Effector memory CD4-positive, alpha-beta T cell (primary cell): ENCODE results near the gene HCRTR1.

Experiments
- DNase-seq, 3 donors: peaks; one replicate each; pipeline ENCODE4 v3.0.0-alpha.2; 2020
- H3K27ac ChIP-seq: 2 replicates; pipeline ENCODE4 v1.7.0; 2013; ENCODE audit warnings: mild to moderate bottlenecking, low read length, moderate library complexity; ENCODE audit not compliant: insufficient read depth, poor library complexity, severe bottlenecking
- H3K27me3 ChIP-seq: replicated peaks from 2 replicates; pipeline ENCODE4 v1.7.0; 2013; ENCODE audit warnings: mild to moderate bottlenecking, low read length; ENCODE audit not compliant: insufficient read depth, control insufficient read depth, poor library complexity, severe bottlenecking
- H3K36me3 ChIP-seq: 2 replicates; pipeline ENCODE4 v1.7.0; 2013; ENCODE audit warnings: mild to moderate bottlenecking, low read length, moderate library complexity; ENCODE audit not compliant: control insufficient read depth, insufficient read depth
- H3K4me1 ChIP-seq: 2 replicates; pipeline ENCODE4 v1.7.0; 2013; ENCODE audit warnings: low read length, mild to moderate bottlenecking; ENCODE audit not compliant: control insufficient read depth, insufficient read depth, poor library complexity, severe bottlenecking
- H3K4me3 ChIP-seq: 2 replicates; pipeline ENCODE4 v1.7.0; 2013; ENCODE audit warnings: low read length, low read depth, mild to moderate bottlenecking; ENCODE audit not compliant: insufficient read depth, poor library complexity, severe bottlenecking
- H3K9me3 ChIP-seq: 2 replicates; pipeline ENCODE4 v1.7.0; 2013; ENCODE audit warnings: mild to moderate bottlenecking, low read length, moderate library complexity; ENCODE audit not compliant: control insufficient read depth

Gene HCRTR1

DNA sequence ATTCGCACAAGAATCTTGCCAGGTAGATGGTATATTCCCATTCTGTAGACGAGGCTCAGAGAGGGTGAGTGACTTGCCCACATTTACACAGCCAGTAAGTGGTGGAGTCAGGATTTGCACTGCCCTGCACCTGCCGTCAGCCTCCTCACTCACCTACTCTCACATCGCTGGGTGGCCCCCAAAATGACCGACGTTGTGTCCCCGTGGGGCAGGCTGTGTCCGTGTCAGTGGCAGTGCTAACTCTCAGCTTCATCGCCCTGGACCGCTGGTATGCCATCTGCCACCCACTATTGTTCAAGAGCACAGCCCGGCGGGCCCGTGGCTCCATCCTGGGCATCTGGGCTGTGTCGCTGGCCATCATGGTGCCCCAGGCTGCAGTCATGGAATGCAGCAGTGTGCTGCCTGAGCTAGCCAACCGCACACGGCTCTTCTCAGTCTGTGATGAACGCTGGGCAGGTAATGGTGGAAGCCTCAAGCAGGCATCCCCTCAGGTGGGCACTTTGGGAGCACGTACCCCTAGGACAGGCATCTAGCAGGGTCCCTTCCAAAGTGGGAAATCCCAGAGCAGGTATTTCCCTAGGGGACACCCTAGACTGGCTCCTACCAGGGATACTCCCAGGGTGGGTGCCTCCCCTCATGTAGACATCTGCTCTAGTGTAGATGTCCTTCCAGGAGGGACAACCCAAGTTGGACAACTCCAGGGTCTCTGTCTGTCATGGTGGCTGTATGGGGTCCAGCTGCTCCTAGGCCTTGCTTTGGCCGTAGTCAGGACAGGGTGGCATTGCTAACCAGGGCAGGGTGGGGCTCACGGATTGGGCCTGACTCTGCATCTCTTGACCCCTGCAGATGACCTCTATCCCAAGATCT is 3.4 kb downstream of the HCRTR1 start:
- H3K4me1 ChIP-seq = peaks cover 10% of the 10 kb centered on the region
- H3K4me3 ChIP-seq = no peak overlapping the region
- peaks cover 6% of the 10 kb centered on the region for H3K27me3 ChIP-seq
- H3K36me3 ChIP-seq = no peaks in the 10 kb centered on the region
- no peak overlapping the region for H3K27ac ChIP-seq
- H3K9me3 ChIP-seq = no peaks in the 10 kb centered on the region
- no peak for DNase-seq

DNA sequence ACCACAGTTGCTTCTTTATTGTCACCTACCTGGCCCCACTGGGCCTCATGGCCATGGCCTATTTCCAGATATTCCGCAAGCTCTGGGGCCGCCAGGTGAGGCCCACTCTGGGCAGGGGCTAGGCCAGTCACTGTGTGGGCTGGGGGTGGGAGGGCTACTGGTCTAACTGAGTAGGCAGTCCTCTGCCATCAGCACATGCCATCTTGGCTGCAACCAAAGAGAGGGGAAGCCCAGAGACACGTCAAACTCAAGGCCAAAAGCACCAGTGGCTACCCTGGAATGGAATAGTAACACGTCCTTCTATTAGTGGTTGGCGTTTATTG is 4.0 kb downstream of the HCRTR1 start:
- H3K4me3 ChIP-seq = no peak overlapping the region
- peaks cover 10% of the 10 kb centered on the region for H3K4me1 ChIP-seq
- peaks cover 6% of the 10 kb centered on the region for H3K27me3 ChIP-seq
- H3K27ac ChIP-seq = no peak overlapping the region
- peaks cover 1% of the 10 kb centered on the region for H3K36me3 ChIP-seq
- DNase-seq = no peak
- H3K9me3 ChIP-seq = no peaks in the 10 kb centered on the region

DNA sequence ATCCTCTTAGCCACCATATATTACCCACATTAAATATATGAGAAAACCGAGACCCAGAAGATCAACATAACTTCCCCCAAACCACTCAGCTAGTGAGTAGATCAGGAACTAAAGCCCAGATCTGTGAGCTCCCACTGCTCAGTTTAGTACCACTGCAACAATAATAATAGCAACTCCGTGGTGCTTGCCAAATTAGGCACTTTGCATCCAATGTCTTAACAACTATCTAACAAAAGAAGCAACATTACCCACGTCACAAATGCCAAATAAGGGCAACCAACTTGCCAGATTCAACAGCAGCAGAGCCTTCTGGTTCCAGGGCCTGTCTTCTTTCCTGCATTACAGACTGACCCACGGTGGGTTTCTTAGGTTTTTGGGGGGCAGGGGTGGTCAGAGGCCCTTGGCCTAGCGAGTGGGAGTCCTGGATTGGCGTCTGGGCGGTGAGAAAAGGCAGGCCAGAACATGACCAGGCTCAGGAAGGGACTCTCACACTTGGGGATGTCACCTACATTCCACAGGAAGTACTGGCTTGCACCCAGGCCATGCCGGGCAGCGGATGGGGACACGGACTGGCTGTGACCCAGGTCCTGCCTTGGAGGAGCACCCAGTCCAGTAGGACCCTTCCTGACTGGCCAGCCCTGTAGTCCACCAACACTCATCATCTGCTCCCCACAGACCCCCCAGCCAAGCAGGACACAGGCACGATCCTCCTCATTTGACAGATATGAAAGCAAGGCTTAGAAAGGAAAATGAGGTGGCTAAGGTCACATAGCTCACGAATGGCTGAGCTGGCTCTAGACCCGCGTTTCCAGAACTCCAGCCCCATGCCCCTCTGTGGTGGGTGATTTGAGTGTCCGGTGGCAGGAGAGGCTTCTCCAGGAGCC is 4.6 kb downstream of the HCRTR1 start:
- DNase-seq = no peak
- Histone ChIP-seq H3K27ac (no peak overlapping the region), H3K27me3 (peaks cover 6% of the 10 kb centered on the region), H3K4me1 (peaks cover 10% of the 10 kb centered on the region), H3K36me3 (peaks cover 7% of the 10 kb centered on the region), H3K4me3 (no peak overlapping the region), H3K9me3 (no peaks in the 10 kb centered on the region)

DNA sequence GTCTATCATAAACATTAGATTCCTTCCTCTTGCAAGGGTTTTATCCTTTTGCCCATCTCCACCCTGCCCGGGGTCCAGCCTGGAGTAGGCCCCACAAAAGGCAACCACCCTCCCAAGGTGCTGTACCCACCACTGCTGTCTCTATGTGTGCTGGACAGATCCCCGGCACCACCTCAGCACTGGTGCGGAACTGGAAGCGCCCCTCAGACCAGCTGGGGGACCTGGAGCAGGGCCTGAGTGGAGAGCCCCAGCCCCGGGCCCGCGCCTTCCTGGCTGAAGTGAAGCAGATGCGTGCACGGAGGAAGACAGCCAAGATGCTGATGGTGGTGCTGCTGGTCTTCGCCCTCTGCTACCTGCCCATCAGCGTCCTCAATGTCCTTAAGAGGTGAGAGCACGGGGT is 5.9 kb downstream of the HCRTR1 start:
- DNase-seq = no peak
- H3K4me1 ChIP-seq = peaks cover 1% of the 10 kb centered on the region
- no peak overlapping the region for H3K4me3 ChIP-seq
- no peaks in the 10 kb centered on the region for H3K9me3 ChIP-seq
- peaks cover 20% of the 10 kb centered on the region for H3K36me3 ChIP-seq
- H3K27ac ChIP-seq = no peak overlapping the region
- H3K27me3 ChIP-seq = no peaks in the 10 kb centered on the region

DNA sequence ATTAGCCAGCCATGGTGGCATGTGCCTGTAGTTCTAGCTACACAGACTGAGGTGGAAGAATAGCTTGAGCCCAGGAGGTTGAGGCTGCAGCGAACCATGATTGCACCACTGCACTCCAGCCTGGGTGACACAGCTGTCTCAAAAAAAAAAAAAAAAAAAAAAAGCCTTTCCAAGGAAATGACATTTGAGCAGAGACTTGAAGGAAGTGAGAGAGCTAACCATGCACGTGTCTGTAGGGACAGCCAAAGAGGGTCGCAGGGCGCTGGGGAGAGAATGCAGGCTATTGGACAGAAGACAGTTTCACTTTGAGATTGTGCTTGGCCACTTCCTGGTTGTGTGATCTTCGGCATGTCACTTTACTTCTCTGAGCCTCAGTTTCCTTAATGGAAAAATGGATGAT is 6.8 kb downstream of the HCRTR1 start:
- H3K27ac ChIP-seq = no peak overlapping the region
- H3K36me3 ChIP-seq = peaks cover 29% of the 10 kb centered on the region
- H3K9me3 ChIP-seq = no peaks in the 10 kb centered on the region
- DNase-seq = no peak
- no peaks in the 10 kb centered on the region for H3K4me1 ChIP-seq
- no peaks in the 10 kb centered on the region for H3K27me3 ChIP-seq
- H3K4me3 ChIP-seq = no peak overlapping the region

DNA sequence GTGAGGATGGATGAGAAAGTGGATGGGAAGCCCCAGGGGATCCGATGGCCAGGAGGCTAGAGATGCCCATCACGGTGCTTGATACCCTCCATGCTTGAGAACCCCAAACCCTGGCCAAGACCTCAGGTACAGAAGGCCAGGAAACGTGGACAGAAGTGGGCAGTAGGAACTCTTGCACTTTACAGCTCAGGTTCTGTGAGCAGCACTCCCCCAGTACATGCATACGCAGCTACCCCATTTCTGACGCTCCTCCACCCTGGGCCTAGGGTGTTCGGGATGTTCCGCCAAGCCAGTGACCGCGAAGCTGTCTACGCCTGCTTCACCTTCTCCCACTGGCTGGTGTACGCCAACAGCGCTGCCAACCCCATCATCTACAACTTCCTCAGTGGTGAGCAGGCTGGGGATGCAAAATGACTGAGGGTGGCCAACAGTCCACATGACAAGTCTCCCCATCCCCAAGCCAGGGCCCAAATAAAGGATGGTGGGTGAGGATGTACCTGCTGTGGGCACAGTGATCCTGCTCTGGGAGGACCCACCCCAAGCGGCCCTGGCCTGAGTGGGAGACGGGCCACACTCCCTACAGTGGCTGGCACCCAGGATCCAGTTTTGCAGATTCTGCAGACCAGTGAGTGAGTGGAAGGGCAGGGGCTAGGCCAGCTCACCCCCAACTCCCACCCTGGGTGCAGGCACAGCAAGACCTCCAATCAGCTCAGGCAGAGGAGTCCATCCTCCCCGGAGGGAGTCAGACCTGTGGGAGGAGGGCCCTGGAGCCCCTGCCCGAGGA is 7.4 kb downstream of the HCRTR1 start:
- no peaks in the 10 kb centered on the region for H3K4me1 ChIP-seq
- peaks cover 35% of the 10 kb centered on the region for H3K36me3 ChIP-seq
- no peaks in the 10 kb centered on the region for H3K27me3 ChIP-seq
- H3K9me3 ChIP-seq = no peaks in the 10 kb centered on the region
- H3K27ac ChIP-seq = no peak overlapping the region
- DNase-seq = no peak
- H3K4me3 ChIP-seq = no peak overlapping the region

DNA sequence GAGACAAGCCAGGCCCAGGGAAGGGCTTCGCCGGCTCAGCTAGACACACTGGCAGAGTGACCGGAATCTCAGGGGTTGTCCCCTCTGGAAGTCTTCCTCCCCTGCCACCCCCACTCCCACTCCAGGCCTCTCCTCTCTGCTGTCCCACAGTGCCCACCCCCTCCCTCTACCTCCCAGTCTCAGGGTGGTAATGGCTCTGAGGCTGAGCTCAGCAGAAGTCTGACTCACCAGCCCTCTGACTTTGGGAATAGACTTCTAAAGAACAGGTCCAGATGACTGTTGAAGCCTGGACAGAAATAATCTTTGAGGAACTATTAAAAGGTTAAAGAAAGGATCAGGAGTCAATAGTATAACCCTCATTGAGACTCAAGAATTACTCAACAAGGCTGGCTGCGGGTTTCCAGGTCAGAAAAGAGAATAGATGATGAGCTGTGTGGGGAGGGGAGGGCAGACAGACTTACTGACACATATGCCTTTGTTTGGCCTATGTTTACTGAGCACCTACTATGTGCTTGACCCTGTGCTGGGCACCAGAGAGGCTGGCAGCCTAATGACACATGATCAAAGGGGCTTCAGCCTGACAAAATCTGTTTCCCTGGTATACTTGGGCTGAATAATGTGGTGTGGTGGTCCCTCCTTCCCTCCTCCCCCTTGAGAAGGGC is 8.2 kb downstream of the HCRTR1 start:
- Histone ChIP-seq H3K9me3 (no peaks in the 10 kb centered on the region), H3K27me3 (no peaks in the 10 kb centered on the region), H3K4me1 (no peaks in the 10 kb centered on the region), H3K27ac (no peak overlapping the region), H3K36me3 (peaks cover 43% of the 10 kb centered on the region), H3K4me3 (no peak overlapping the region)
- no peak for DNase-seq

DNA sequence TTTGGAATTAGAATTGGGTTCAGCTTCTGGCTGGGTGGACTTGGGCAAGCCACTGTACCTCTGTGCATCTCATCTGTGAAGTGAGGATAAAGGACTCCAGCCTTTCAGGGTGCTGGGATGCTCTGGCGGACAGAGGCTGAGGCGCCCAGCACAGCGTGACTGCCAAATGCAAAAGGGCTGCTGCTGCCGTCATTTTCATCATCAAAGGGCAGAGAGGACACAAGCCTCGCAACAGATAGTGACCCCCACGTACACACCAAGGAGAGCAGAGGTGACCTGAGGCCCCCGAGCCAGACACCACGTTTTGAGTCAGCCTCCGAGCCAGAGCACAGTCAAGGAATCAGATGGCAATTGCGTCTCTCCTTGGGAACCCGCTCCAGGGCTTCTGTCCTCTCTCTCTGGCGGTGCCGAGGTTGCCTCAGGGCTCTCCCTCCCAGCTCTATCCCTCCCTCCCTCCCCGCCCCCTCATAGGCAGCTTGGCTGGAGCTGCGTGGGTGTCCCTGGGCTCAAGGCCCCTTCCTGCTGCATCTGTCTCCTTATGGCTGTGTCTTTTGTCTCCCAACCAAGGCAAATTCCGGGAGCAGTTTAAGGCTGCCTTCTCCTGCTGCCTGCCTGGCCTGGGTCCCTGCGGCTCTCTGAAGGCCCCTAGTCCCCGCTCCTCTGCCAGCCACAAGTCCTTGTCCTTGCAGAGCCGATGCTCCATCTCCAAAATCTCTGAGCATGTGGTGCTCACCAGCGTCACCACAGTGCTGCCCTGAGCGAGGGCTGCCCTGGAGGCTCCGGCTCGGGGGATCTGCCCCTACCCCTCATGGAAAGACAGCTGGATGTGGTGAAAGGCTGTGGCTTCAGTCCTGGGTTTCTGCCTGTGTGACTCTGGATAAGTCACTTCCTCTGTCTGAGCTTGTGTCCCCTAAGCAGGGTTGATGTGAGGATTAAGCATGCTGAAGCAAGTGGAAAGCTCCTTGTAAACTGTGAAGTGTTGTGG is 9.0 kb downstream of the HCRTR1 start:
- DNase-seq = no peak
- Histone ChIP-seq H3K36me3 (peaks cover 51% of the 10 kb centered on the region), H3K9me3 (no peaks in the 10 kb centered on the region), H3K4me1 (no peaks in the 10 kb centered on the region), H3K27me3 (no peaks in the 10 kb centered on the region), H3K27ac (no peak overlapping the region), H3K4me3 (no peak overlapping the region)
